ENCODE results near the gene BEST2. TPM values are rescaled to one million over a fixed set of nuclear protein-coding genes. Genes with fewer than 3 reads are reported as not detected.

Gene BEST2
- total RNA-seq, 1 donor from 2014 or later, result not detected

DNA sequence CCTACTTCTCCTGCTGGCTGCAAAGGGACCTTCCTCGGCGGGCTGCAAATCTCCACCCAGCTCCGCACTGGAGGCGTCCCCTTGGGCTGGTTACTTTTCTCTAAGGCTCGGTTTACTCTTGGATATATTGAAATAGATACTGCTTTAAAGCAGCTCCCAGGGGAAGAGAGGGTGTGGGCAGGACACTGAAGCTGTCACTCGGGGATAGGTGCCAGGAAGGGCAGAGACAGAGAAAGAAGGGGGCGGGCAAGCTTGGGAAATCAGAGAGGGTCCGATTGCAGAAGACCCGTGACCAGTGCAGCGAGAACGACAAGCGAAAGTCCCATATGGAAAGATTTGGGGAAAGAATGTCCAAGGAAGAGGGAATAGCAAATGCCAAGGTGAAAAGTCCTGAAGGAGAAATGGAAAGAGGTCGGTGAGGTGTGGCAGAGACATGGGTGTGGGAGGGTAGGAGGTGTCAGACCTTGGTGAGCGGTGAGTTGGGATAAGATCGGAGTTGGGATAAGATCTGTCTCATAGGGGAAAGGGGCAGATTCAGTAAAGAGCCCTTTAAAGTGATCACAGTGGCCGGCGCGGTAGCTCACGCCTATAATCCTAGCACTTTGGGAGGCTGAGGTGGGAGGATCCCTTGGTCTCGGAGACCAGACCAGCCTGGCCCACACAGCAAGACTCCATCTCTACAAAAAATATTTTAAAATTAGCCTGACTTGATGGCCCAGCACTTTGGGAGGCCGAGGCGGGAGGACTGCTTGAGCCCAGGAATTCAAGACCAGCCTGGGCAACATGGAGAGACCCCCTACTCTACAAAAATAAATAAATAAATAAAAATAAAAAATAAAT lies 50.9 kb downstream of the BEST2 start:
- H3K4me3 ChIP-seq, result peak overlapping the region; percentile 98
- H3K4me1 ChIP-seq, result peaks cover 45% of the 10 kb centered on the region
- H3K9me3 ChIP-seq (replicated peaks), result no peaks in the 10 kb centered on the region
- H3K36me3 ChIP-seq, result peaks cover 31% of the 10 kb centered on the region
- no peak for DNase-seq
- H3K27me3 ChIP-seq (ENCODE audit: low read depth), result no peaks in the 10 kb centered on the region
- peak overlapping the region; percentile 93 for H3K27ac ChIP-seq (replicated peaks)
- intact Hi-C loops (cut with micrococcal nuclease), result no loop called here
- no peak for TF ChIP-seq CTCF (IDR thresholded peaks at IDR 0.05; ENCODE audit: borderline replicate concordance)

- intact Hi-C loops (cut with micrococcal nuclease), result no loop called here
- H3K4me3 ChIP-seq, result no peak overlapping the region
- H3K27me3 ChIP-seq (ENCODE audit: low read depth), result no peaks in the 10 kb centered on the region
- no peaks in the 10 kb centered on the region for H3K9me3 ChIP-seq (replicated peaks)
- peaks cover 45% of the 10 kb centered on the region for H3K4me1 ChIP-seq
- H3K36me3 ChIP-seq, result peaks cover 16% of the 10 kb centered on the region
- no peak for TF ChIP-seq CTCF (IDR thresholded peaks at IDR 0.05; ENCODE audit: borderline replicate concordance)
- DNase-seq, result no peak
- no peak overlapping the region for H3K27ac ChIP-seq (replicated peaks)
Measured at GRCh38 chr19:12804051-12804450, 52.5 kb downstream of the BEST2 start.

GRCh38 chr19:12806242-12807081 lies 54.9 kb downstream of the BEST2 start, which contains the start of gene RNASEH2A:
Gene RNASEH2A, plus strand, starts transcription at chr19:12806584. Its CDS starts 90 bp downstream, at chr19:12806674.
- H3K27ac ChIP-seq (replicated peaks), result peak within 1 kb of the TSS; percentile 74

More at GRCh38 chr19:12806242-12807081, 54.9 kb downstream of the BEST2 start, which contains the start of gene RNASEH2A:
- Histone ChIP-seq H3K36me3 (peaks cover 13% of the 10 kb centered on the region), H3K27me3 (ENCODE audit: low read depth) (no peaks in the 10 kb centered on the region), H3K4me1 (peaks cover 27% of the 10 kb centered on the region), H3K4me3 (peak within 1 kb of the TSS; percentile 78), H3K9me3 (replicated peaks) (no peaks in the 10 kb centered on the region)
- intact Hi-C loops (cut with micrococcal nuclease), result loop anchor here (5.0 kb wide), 1 partner anchor 36 kb away; no protein-coding TSS in a partner anchor
- peak; percentile 91 for DNase-seq
- peak; percentile 35 for TF ChIP-seq CTCF (IDR thresholded peaks at IDR 0.05; ENCODE audit: borderline replicate concordance)

Small RNA genes lying within 50 kb of the gene (microRNA-seq; reads per million reads assigned to microRNA genes)
- not detected for gene MIR5684

Other genes starting within 250 kb of the BEST2 start
- 11.1 TPM for gene ZNF564, start 200.3 kb upstream of the BEST2 start, total RNA-seq
- 4.1 TPM for gene ZNF490, start 141.0 kb upstream of the BEST2 start, total RNA-seq
- gene ZNF791, start 140.9 kb upstream of the BEST2 start, total RNA-seq, result 15.4 TPM
- 26.7 TPM for gene MAN2B1, start 85.0 kb upstream of the BEST2 start, total RNA-seq
- 8.4 TPM for gene WDR83, start 85.0 kb upstream of the BEST2 start, total RNA-seq
- gene DHPS, start 69.9 kb upstream of the BEST2 start, total RNA-seq, result 50.8 TPM
- not detected for gene GNG14, start 63.8 kb upstream of the BEST2 start, total RNA-seq
- gene FBXW9, start 55.2 kb upstream of the BEST2 start, total RNA-seq, result 1.8 TPM
- gene TNPO2, start 27.9 kb upstream of the BEST2 start, total RNA-seq, result 33.1 TPM
- 122 TPM for gene TRIR, start 17.1 kb upstream of the BEST2 start, total RNA-seq
- 65.1 TPM for gene GET3, start 14.3 kb upstream of the BEST2 start, total RNA-seq
- 66.3 TPM for gene HOOK2, start 23.8 kb downstream of the BEST2 start, total RNA-seq
- 26.7 TPM for gene JUNB, start 39.7 kb downstream of the BEST2 start, total RNA-seq
- 700 TPM for gene PRDX2, start 50.0 kb downstream of the BEST2 start, total RNA-seq
- 2.7 TPM for gene THSD8, start 50.3 kb downstream of the BEST2 start, total RNA-seq
- 2.5 TPM for gene RNASEH2A, start 54.8 kb downstream of the BEST2 start, total RNA-seq
- not detected for gene RTBDN, start 82.8 kb downstream of the BEST2 start, total RNA-seq
- not detected for gene MAST1, start 86.7 kb downstream of the BEST2 start, total RNA-seq
- gene DNASE2, start 129.7 kb downstream of the BEST2 start, total RNA-seq, result 19.7 TPM
- not detected for gene KLF1, start 135.4 kb downstream of the BEST2 start, total RNA-seq
- 41.8 TPM for gene GCDH, start 139.4 kb downstream of the BEST2 start, total RNA-seq
- gene SYCE2, start 167.5 kb downstream of the BEST2 start, total RNA-seq, result not detected
- gene FARSA, start 181.9 kb downstream of the BEST2 start, total RNA-seq, result 37.8 TPM
- gene CALR, start 186.8 kb downstream of the BEST2 start, total RNA-seq, result 365 TPM
- gene RAD23A, start 194.1 kb downstream of the BEST2 start, total RNA-seq, result 150 TPM
- gene GADD45GIP1, start 205.4 kb downstream of the BEST2 start, total RNA-seq, result 31.4 TPM
- gene DAND5, start 217.8 kb downstream of the BEST2 start, total RNA-seq, result 12.7 TPM
- gene NFIX, start 243.7 kb downstream of the BEST2 start, total RNA-seq, result 118 TPM